Hepatocyte (in vitro differentiated cells): Measurements from ENCODE around the gene ZBTB42. TPM values are rescaled to one million over a fixed set of nuclear protein-coding genes. Genes with fewer than 3 reads are reported as not detected.

ENCODE experiments used
- DNase-seq: peaks from one replicate; pipeline ENCODE4 v3.0.0-alpha.2; 2016; ENCODE audit warnings: low spot score
- H2AFZ ChIP-seq: fragments of 200-600 bp; sonication (generic); 2 replicates; pipeline ENCODE4 v1.6.0; 2016; ENCODE audit warnings: antibody characterized with exemption, mild to moderate bottlenecking
- H3K27ac ChIP-seq: fragments of 200-600 bp; sonication (generic); 2 replicates; pipeline ENCODE4 v1.5.1; 2016; ENCODE audit warnings: mild to moderate bottlenecking
- H3K27me3 ChIP-seq: fragments of 200-600 bp; sonication (generic); 2 replicates; pipeline ENCODE4 v1.6.1; 2016
- H3K36me3 ChIP-seq: fragments of 200-600 bp; sonication (generic); replicated peaks from 2 replicates; pipeline ENCODE4 v1.5.1; 2016; ENCODE audit warnings: low read depth; ENCODE audit not compliant: insufficient read depth
- H3K4me1 ChIP-seq: fragments of 200-600 bp; sonication (generic); 2 replicates; pipeline ENCODE4 v1.5.1; 2016; ENCODE audit warnings: mild to moderate bottlenecking, moderate library complexity; ENCODE audit not compliant: insufficient read depth
- H3K4me2 ChIP-seq: fragments of 200-600 bp; sonication (generic); 2 replicates; pipeline ENCODE4 v1.6.0; 2016
- H3K4me3 ChIP-seq: fragments of 200-600 bp; sonication (generic); 2 replicates; pipeline ENCODE4 v1.5.1; 2016; ENCODE audit warnings: mild to moderate bottlenecking
- H3K79me2 ChIP-seq: fragments of 200-600 bp; sonication (generic); 2 replicates; pipeline ENCODE4 v1.6.0; 2017; ENCODE audit warnings: mild to moderate bottlenecking
- H3K9me2 ChIP-seq: fragments of 200-600 bp; sonication (generic); replicated peaks from 2 replicates; pipeline ENCODE4 v1.6.0; 2017; ENCODE audit warnings: mild to moderate bottlenecking; ENCODE audit not compliant: insufficient read depth
- H3K9me3 ChIP-seq: fragments of 200-600 bp; sonication (generic); 2 replicates; pipeline ENCODE4 v1.5.1; 2016; ENCODE audit warnings: low read depth, mild to moderate bottlenecking
- H4K20me1 ChIP-seq: fragments of 200-600 bp; sonication (generic); 2 replicates; pipeline ENCODE4 v1.6.0; 2016; ENCODE audit warnings: mild to moderate bottlenecking; ENCODE audit not compliant: insufficient read depth, poor library complexity, severe bottlenecking
- CTCF ChIP-seq: fragments of 200-600 bp; sonication (generic); IDR thresholded peaks from 2 replicates; pipeline ENCODE4 v1.5.1; 2016; ENCODE audit warnings: antibody characterized with exemption, mild to moderate bottlenecking; ENCODE audit not compliant: poor library complexity
- EZH2 ChIP-seq: fragments of 200-600 bp; sonication (generic); IDR thresholded peaks from 2 replicates; pipeline ENCODE4 v1.6.1; 2016; ENCODE audit warnings: antibody characterized with exemption, mild to moderate bottlenecking, borderline replicate concordance
- EZH2phosphoT487 ChIP-seq: fragments of 200-600 bp; sonication (generic); IDR thresholded peaks from one replicate; pipeline ENCODE4 v1.6.1; 2018; ENCODE audit warnings: antibody characterized with exemption, mild to moderate bottlenecking, low read depth, moderate library complexity; ENCODE audit not compliant: unreplicated experiment, severe bottlenecking
- WGBS: methylation state at CpG from one replicate; pipeline ENCODE4 v1.1.6; 2016; ENCODE audit warnings: low lambda C conversion rate; ENCODE audit errors: missing lambda C conversion rate; 5-methylcytosine and 5-hydroxymethylcytosine counted together
- polyA plus RNA-seq: library from polyadenylated mRNA; unstranded; fragments of >200 nt; fragmentation: Nextera tagmentation; extraction: Ambion mirVana; gene quantifications from 2 replicates; pipeline ENCODE4 v1.2.1, GENCODE V29; 2016
- total RNA-seq: library from RNA; depleted of rRNA; stranded (reverse); fragments of >200 nt; gene quantifications from 2 replicates; pipeline ENCODE4 v1.2.3, GENCODE V29; 2014

ZBTB42 gene
- total and polyA plus RNA-seq, 2 experiments from 2014 or later, result 3.6 to 8.6 TPM

DNA sequence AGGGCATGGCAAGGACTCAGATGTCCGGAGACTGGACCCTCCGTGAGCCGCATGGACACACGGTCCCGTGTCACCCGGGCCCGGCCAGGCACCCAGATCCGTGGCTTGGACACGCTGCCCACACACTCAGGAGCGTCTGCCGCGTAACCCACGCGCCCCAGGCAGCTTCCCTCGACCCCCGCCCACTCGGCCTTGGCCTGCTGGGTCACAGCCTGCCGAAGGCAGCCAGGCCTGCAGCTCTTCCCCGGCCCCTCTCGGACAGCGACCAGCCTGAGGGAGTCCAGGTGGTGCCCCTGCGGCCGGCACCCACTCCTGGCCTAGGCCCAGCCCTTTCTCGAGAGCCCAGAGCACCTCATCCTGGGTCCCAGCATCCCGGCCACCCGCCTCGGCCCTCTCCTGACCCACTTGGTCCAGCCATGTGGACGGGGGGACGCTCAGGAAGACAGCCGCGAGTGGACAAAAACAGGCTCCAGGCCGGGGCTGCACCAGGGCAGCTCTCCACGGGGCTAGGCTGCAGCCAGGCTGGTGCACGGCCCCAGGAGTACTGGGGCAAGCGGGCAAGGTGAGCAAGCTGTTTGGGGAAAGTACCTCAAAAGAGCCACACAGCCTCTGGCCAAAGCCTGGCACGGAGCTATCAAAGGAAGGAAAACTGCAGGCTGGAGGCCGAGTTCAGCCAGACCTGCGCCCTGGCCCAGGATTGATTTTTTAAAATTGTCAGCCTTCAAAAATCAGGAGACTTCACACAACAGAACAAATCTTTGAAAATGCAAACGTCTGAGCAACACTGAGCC is 11.8 kb upstream of the ZBTB42 start:
- Histone ChIP-seq H3K79me2 (peaks cover 83% of the 10 kb centered on the region), H3K27ac (no peak overlapping the region), H3K4me2 (no peak overlapping the region)

GRCh38 chr14:104789752-104790743 is 10.9 kb upstream of the ZBTB42 start:
- H3K4me3 ChIP-seq, result no peak overlapping the region
- no peaks in the 10 kb centered on the region for H3K36me3 ChIP-seq
- H3K4me2 ChIP-seq, result no peak overlapping the region
- no peak for TF ChIP-seq CTCF
- 93% methylated on average over 30 of the region's 31 CpGs for WGBS
- DNase-seq, result no peak
- H3K9me2 ChIP-seq, result no peaks in the 10 kb centered on the region
- no peaks in the 10 kb centered on the region for H3K27me3 ChIP-seq
- H3K4me1 ChIP-seq, result peaks cover 18% of the 10 kb centered on the region
- peaks cover 86% of the 10 kb centered on the region for H3K79me2 ChIP-seq
- H3K27ac ChIP-seq, result no peak overlapping the region
- peaks cover 86% of the 10 kb centered on the region for H4K20me1 ChIP-seq
- no peak overlapping the region for H2AFZ ChIP-seq
- H3K9me3 ChIP-seq, result no peaks in the 10 kb centered on the region

More for the DNA sequence above, 11.8 kb upstream of the ZBTB42 start:
- Histone ChIP-seq H3K36me3 (no peaks in the 10 kb centered on the region), H3K4me1 (peaks cover 17% of the 10 kb centered on the region), H2AFZ (no peak overlapping the region), H4K20me1 (peaks cover 83% of the 10 kb centered on the region), H3K9me2 (no peaks in the 10 kb centered on the region), H3K9me3 (no peaks in the 10 kb centered on the region), H3K4me3 (no peak overlapping the region), H3K27me3 (no peaks in the 10 kb centered on the region)
- TF ChIP-seq EZH2 (no peak), EZH2phosphoT487 (no peak), CTCF (no peak)
- WGBS, result 93% methylated on average over 38 of the region's 39 CpGs
- no peak for DNase-seq

DNA sequence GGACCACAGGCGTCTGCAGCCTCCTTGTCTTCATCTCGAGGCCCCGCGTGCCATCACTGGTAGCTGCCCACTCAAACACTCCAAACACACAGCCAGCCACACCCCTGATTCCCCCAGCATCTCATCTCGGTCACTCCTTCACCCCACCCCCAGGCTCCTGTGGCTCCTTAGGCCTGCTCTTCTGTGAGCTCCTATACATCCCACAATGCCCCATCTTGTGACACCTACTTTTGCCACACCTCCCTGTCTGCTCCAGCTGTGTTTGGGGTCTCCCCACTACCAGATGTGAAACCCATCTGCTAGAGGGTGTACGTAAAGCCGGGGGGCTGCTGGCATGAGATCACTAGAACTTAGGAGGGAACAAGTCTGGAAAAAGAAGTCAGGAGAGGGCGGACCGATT is 9.5 kb upstream of the ZBTB42 start:
- DNase-seq, result no peak
- TF ChIP-seq EZH2phosphoT487 (no peak), EZH2 (no peak), CTCF (no peak)
- WGBS, result 86% methylated on average over 5 of the region's 9 CpGs
- H3K27ac ChIP-seq, result no peak overlapping the region
- peaks cover 78% of the 10 kb centered on the region for H4K20me1 ChIP-seq
- no peak overlapping the region for H3K4me3 ChIP-seq
- H3K4me1 ChIP-seq, result peaks cover 24% of the 10 kb centered on the region
- no peaks in the 10 kb centered on the region for H3K27me3 ChIP-seq
- no peak overlapping the region for H2AFZ ChIP-seq
- H3K4me2 ChIP-seq, result no peak overlapping the region
- no peaks in the 10 kb centered on the region for H3K36me3 ChIP-seq
- H3K79me2 ChIP-seq, result peaks cover 83% of the 10 kb centered on the region
- no peaks in the 10 kb centered on the region for H3K9me3 ChIP-seq
- no peaks in the 10 kb centered on the region for H3K9me2 ChIP-seq
